ENCODE data around the gene FNDC3B.
"Not testable (repeated sequence)": the region's sequence is repeated elsewhere in the genome, so short reads cannot be mapped to it uniquely, and the experiment has no call there.

FNDC3B gene

GRCh38 chr3:172222478-172223071, 183.2 kb downstream of the FNDC3B start:
- no peak for DNase-seq

- no peak for DNase-seq
Observed at GRCh38 chr3:172223870-172224269, 184.5 kb downstream of the FNDC3B start.

DNA sequence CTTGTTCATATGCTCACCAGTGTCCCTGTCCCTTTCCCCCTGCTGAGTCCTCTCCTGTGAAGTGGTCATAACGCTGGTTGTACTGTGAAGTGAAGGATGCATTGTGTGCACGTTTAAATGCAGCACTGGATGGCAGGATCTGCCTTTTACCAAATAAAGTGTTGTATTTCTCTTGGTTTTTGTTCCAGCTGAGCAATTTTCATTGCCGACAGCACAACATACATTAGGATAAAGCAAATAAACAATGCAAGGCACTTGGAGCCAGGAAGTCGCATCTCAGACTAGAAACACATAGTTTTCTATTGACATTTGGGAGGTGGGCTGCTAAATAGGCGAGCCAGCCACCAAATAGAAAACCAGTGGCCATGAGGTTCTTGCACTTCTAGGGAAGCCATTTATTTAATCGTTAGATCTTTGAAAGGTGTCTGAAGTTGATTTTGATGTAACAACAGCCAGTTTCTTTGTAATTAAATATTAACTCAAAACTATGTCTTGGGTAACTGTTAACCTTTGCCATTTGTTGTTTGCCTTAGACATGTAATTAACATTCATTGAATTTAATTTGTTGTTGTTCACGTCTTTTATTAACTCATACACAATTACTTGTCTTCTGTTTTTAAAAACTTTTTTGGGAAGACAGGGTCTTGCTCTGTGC, 185.3 kb downstream of the FNDC3B start:
- no peak for DNase-seq

DNA sequence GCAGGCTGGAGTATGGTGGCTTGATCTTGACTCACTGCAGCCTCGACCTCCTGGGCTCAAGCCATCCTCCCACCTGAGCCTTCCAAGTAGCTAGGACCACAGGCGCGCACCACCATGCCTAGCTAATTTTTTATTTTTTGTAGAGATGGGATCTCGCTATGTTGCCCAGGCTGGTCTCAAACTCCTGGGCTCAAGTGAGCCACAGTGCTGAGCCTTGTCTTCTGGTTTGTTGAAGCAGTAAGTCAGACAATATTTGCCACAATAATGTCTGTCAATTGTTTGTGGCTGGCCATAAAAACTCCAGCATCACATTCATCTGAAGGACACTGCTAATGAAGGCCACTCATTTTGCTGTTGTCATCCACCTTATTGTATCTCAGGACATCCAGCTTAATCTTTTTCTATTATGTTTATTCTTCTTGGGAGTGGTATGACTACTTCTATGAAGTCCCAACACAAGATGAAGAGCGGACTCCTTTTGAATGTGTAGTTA, 185.9 kb downstream of the FNDC3B start:
- DNase-seq = no peak

- DNase-seq = no peak
Observed at GRCh38 chr3:172226831-172227230, 187.5 kb downstream of the FNDC3B start.

DNA sequence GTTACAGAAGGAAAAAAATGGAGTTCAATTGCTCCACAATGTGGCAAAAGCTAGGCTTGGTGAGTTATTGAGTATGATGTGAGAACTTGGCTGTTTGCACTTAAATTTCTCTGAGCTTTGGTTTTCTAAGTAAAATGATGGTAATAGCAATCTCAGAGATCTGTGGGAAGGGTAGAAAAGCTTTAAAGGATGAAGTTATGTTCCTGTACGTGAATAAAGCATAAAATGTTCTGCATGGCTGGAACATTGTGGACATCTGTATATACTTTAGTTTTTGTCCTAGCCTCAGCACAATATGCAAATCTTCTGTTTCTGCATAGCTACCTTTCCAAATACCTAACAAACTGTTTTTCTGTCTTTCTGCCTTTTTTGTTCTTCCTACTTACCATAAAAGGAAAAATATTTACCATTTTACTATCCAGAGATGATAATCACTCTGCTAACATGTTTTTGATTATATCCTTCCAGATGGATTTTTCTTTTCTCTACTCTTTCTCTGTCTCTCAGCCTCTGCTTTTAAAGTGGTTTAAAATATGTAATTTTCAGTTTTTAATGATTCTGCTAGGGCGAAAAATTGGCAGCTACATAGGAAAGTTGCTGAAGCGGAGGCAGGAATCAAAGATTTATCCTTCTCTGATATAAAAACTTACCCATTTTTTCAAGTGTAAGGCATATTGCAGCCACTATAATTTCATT, 188.1 kb downstream of the FNDC3B start:
- no peak for DNase-seq

DNA sequence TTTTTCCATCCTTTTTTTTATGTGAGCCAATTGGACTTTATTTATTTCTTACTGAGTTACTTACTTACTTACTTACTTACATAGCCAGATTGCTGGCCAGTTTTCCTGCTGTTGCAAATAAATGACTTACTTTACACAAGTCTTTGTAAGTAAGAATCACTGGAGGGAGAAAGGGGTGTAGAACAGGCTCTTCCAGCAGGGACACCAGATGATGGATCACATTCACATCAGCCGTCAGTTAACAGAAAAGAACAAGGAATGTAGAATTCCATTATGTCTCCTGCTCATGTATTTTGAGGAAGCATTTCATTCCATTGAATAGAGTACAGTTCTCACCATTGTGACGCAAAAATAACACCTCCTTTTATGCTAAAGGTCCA, 188.6 kb downstream of the FNDC3B start:
- DNase-seq = no peak

DNA sequence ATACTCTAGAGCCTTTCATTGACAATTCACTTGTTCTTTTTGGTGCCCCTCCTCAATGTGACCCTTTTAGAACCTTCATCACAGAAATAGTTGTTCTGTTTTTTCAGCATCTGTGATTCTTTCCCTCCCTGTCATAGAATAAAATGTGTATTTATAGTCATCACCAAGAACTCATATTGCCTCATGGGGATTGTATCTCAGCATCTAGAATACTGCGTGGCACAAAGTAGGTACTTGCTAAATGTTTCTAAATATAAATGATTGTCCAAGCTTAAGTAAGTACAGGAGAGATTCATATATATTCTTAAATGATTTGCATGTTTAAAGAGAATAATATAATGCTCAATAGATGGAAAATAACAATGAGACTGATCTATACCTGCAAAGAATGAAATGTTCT, 190.1 kb downstream of the FNDC3B start:
- DNase-seq = no peak

- no peak for DNase-seq
Observed at GRCh38 chr3:172231318-172231901, 192.0 kb downstream of the FNDC3B start.

GRCh38 chr3:172232579-172233212, 193.3 kb downstream of the FNDC3B start:
- DNase-seq = no peak

DNA sequence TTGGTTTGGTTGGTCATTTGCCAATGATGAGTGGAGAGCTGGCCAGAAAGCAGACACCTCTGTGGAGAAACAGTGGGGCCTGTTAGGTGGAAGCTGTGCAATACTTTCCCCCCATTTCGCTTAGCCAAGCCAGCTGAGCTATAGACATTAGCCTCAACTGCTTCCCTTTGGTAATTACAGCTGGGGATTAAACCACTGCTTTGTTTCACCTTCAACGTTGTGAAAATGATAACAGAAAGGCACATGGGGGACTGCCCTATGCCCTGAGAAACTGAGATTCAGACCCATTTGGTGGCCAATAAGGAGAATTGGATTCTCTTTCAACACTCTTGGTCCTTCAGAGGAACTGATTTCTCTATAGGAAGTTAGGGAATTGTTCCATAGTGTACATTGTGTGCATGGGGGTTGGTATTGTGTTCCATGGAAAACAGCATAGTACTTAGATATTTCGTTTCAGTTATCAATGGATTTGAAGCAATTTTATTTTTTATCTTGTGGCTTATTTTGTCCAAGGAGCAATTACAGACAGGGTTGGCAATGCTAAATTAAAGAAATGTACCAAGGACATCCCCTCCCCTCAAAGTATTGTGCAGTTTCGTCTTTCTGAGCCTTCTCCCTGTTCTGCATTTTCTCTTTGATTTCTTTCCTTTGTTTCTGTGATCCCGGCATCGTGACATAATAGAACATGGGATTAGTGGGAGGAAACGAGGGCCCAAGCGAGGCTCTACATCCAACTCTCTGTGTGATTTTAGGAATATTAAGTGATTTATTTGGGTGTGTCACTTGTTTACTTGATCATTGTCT, 194.3 kb downstream of the FNDC3B start:
- DNase-seq = no peak

- no peak for DNase-seq
Observed at GRCh38 chr3:172235698-172236097, 196.3 kb downstream of the FNDC3B start.

GRCh38 chr3:172236771-172237742, 197.7 kb downstream of the FNDC3B start:
- DNase-seq = no peak

GRCh38 chr3:172238188-172238587, 198.8 kb downstream of the FNDC3B start:
- DNase-seq = no peak

DNA sequence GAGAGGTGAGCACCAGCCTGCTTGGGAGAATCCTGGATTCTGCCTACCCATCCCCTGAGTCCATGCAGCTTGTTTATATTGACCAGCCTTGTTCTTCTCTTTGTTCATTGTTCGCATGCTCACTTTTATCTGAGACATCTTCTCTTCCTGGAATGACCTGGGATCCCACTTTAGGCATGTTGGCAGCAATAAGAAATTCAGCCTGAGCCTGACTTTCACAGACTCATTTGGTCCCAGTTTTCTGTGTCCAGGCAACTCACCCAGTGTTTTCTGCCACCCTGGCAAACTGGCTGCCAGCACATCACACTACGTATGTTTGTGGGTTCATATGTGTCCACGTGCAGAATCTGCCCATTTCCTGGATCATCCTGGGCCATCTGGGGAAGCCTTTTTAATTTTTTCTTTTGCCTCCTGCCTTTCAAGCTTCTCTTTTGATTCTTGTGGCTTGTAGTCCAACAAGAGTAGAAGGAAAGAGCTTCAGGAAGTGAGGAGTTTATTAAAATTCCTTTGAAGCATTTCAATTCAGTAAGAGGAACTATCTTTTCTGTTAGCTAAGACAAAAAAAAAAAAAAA, 199.9 kb downstream of the FNDC3B start:
- no peak for DNase-seq

DNA sequence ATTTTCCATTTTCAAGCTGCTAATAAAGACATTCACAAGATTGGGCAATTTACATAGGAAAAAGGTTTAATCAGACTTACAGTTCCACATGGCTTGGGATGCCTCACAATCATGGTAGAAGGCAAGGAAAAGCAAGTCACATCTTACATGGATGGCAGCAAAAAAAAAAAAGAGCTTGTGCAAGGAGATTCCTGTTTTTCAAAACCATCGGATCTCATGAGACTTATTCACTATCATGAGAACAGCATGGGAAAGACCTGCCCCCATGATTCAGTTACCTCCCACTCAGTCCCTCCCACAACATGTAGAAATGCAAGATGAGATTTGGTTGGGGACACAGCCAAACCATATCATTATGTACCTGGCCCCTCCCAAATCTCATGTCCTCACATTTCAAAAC, 202.0 kb downstream of the FNDC3B start:
- no peak for DNase-seq

- not testable (repeated sequence) for DNase-seq
Observed at GRCh38 chr3:172242471-172242870, 203.1 kb downstream of the FNDC3B start.

DNA sequence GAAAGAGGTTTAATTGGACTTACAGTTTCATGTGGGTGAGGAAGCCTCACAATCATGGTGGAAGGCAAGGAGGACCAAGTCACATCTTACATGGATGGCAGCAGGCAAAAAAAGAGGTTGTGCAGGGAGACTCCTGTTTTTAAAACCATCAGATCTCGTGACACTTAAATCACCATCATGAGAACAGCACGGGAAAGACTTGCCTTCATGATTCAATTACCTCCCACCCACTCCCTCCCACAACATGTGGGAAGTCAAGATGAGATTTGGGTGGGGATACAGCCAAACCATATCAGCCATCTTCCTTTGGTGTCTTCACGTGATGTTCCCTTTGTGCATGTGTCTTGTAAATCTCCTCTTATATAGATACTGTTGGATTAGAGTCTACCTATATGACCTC, 204.0 kb downstream of the FNDC3B start:
- not testable (repeated sequence) for DNase-seq

DNA sequence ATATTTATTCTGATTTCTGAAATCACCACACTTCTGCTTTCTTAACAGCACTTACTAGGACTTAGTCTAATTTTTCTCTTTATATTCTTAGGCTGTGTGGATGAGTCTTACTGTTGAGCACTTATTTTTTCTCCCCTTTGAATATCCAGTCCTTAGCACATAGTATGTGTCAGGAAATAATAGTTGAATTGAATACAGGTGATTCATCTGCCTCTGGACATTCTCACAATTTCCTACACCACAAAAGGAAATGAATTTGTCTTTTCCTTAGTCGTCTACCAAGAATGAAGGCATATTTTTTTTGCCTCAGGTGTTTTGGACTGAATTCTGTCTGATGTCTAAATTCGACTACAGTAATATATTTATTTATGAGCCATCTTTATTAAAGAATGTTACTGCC, 204.6 kb downstream of the FNDC3B start:
- DNase-seq = no peak

- no peak for DNase-seq
Observed at GRCh38 chr3:172245241-172245640, 205.9 kb downstream of the FNDC3B start.
